NCI-H510A (cell line): ENCODE results near the gene MED31.
"Not testable (repeated sequence)": the region's sequence is repeated elsewhere in the genome, so short reads cannot be mapped to it uniquely, and the experiment has no call there.

Source experiments
- DNase-seq: peaks from one replicate; lab custom pipeline; 2025; lab: John Stamatoyannopoulos, UW

The MED31 gene

DNA sequence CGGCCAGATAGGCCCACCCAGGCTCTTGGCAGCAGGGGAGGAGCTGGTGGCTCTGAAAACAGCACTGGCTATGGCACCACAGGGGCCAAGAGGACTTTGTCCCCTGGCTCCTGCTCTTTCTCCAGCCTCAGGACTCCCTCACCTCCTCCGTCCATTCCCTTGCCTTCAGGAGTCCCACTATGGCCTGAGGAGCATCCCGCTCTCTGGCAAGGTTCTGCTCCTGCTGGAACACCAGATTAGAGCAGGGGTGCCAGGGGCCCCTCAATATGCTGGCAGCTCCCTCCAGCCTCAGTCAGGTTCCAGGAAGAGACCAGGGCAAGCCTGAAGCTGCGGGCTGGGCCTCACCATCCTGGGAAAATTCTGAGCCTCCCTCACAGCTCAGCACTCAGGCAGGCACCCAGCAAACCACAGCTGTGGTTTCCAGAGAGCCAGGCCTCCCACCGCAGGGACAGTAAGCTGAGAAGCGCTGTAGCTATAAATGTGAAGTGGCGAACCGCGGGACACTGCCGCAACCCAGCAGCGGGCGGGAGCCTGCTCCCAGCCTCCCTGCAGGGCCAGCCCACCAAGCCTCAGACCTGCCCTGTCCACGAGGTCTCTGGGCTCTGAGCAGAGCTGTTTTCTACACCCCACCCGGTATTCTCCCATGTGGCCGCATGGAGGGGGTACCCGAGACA is 25.9 kb upstream of the MED31 start:
- no peak for DNase-seq

DNA sequence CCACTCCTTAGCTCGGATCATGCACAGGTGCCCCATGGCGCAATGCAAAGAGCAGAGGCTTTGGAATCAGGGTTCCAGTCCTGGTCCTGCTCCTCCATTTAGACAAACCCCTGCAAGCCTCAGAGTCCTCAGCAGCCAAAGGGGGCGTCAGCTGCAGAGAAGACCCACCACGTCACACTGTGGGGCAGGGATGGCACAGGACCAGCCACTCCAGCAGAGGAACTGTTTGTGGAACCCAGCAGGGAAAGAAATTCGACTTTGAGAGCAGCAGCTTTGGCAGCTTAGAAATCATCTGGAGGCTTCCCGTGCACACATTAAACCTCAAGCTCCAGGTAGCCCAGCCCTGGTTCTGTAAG is 25.4 kb upstream of the MED31 start:
- no peak for DNase-seq

DNA sequence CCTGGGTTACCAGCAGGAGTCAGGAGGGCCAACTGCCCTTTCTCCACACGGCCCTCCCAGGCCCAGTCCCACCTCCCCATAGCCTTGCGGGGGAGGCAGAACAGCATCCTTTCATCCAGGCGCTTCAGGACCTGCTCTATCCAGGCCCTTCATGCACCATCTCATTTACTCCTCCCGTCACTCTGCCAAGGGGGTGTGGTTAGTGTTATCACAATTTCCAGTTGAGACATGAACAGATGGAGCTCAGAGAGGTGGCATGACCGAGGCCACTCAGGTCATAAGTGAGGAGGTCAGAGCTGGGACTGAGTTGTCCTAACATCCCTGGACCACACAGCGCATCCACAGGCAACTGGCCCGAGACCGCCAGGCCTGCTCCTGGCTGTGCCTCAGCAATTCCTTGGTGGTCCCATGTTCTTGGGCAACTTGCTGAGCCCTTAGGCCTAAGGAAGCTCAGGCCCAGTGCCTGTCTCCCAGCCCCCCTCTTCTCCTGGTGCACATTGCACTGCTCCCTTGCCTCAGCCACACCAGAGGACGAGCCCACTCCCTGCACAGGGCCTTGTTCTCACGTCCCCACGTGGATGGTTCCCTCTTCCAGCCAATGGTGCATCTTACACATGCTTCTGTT is 23.9 kb upstream of the MED31 start:
- no peak for DNase-seq

DNA sequence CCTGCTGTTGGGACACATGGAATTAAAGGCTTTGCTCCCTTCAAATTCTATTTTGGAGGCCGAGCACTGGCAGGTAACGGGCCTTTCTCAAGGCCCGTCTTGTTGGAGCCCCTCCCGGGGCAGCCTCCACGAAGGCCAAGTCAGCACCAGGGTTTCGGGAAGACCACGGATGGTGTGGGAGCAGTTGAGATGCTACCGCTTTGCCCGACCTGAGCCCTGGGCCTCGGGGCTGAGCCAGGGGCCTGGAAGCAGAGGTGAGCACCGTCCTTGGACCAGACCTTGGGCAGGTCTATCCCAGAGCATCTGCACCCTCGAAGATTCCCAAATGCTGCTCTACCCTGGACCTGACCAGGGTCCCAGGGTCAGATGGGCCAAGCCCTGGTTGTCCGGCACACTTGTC is 23.2 kb upstream of the MED31 start:
- no peak for DNase-seq

DNA sequence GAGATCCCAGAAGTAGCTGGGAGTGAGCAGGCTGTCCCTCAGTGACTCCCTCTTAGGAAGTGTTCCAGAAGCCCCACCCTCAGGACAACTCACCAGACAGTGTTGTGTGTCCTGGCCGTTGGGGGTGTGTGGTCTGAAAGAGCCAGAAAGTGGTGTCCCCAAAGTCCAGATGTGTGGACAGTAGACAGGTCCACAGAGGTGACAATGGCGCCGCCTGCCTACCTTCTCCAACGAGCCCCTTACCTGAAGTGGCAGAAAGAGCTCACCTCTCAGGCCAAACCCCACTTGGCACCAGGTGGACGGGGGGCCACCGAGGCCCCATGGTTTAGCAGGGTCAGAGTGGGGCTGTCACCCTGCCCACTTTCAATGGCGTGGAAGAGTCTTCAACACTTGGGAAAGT is 20.0 kb upstream of the MED31 start:
- no peak for DNase-seq

DNA sequence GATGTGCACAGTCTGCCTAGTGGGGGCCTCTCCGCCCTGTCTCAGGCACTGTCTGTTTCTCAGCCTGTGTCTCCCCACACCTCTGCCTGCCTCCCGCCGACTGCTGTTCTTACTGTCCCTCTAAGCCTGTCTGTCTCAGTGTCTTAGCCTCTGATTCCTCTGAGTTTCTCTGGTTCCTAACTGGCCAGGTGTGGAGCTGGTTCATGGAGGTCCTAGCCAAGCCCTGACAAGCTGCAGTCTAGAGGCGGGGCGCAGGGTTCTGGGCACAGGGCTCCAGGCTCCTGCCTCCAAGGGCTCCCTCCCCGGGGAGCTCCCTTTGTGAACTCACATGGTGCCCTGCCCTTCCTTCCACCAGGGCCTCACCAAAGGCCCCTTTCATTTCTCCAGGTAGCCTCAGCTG is 19.6 kb upstream of the MED31 start:
- DNase-seq, result no peak

DNA sequence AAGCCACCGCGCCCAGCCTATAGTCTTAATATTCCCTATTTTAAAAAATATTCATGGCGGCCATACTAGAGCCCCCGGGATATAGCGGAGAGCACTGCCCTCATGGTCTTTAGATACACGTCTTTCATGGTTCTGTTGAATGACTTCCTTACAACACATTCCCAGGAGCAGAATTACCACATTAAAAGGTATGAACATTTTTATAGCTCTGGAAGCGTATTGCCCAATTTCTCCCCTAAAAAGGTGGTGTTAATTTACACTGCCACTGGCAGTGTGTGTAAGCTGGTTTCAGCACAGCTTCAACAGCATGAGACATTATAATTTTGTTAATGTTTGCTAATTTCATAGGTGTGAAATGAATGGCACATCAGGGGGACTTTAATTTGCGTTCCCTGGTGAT is 19.2 kb upstream of the MED31 start:
- no peak for DNase-seq

DNA sequence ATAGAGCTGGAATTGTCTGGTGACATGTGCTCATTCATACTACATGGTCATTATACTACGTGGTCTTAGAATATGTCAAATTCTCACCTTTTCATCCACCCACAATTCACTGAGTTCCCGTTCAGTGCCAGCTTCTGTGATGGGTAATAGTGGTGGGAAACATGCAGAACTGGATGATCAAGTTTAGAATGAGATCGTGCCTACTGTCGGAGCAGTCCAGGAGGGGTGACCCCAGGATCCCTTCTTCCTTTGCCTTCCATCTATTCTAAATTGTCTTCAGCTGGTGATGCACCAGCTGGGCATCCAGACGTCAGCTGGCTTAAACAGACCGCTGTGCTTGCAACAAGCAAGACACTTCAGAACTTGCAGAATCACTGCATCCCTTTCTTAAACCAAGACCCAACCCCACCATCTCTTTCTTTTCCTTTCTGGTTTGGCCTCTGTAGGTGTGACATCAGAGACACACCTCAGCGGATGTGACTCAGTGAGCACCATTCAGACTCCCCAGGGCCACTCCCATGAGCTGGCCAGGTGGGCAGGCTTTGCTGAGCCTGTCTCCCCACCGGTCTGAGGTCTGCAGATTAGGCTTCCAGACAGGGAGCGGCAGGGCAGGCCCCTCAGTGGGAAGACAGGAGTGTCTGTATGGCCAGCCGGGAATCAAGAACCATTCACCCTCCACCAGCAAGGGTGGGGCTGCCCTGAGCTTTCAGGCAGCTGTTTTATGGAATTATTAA is 18.2 kb upstream of the MED31 start:
- DNase-seq, result no peak

DNA sequence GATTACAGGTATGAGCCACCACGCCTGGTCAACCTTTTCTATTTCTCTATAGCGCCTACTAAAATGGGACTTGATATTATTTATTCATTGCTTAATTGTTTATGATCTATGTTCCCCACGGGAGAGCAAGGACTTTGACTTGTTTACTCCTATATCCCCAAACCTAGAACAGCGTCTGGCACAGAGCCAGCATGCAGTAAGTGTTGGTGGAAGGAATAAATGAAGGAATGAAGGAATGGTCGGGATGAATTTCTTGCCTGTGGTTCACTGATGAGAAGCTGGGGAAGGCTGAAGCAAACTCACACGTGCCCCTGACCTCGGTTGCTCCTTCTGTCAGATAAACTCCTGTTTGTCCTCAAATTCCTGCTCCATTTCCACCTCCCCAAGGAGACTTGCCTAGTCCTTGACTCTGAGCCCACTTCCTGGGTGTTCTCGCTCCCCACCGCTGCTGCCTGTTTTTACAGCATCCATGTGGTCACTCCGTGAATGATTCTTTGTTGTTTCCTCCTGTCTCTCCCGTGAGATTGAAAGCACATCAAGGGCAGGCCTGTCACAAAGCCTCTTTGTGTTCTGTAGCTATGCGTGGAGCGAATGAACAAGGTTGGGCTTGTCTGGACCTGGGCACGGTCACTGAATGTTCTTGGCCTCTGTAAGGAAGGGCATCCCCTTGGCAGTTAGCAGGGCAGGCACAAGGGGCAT is 17.5 kb upstream of the MED31 start:
- no peak for DNase-seq

DNA sequence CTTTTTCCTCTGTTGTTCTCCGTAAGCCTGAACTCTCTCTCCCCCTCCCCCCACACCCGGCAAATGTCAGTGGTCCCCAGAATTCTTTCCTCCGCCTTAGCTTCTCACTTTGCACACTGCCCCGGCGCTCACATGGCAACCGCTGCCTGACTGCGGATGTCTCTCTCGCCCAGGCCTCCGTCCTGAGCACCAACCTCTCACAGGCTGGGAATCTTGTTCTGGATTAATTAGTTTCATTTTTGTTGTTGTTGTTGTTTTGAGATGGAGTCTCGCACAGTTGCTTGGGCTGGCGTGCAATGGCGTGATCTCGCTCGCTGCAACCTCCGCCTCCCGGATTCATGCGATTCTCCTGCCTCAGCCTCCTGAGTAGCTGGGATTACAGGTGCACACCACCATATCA is 16.8 kb upstream of the MED31 start:
- no peak for DNase-seq

DNA sequence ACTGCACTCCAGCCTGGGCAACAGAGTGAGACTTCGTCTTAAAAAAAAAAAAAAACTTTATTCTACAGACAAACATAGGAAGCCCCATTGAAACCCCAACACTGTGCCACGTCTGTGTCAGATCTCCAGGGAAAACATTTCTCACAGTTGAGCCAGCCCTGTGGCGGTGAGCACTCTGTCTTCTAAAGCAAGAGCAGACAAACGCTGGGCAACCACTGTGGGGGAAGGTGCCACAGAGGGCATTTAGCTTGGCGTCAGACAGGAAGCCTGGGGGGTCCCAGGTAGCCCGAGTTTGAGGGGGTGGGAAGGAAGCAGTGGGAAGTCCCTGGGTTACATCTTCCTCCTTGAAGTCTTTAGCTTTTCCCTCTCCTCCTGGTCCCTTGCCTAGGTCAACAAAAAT is 16.1 kb upstream of the MED31 start:
- DNase-seq, result no peak

DNA sequence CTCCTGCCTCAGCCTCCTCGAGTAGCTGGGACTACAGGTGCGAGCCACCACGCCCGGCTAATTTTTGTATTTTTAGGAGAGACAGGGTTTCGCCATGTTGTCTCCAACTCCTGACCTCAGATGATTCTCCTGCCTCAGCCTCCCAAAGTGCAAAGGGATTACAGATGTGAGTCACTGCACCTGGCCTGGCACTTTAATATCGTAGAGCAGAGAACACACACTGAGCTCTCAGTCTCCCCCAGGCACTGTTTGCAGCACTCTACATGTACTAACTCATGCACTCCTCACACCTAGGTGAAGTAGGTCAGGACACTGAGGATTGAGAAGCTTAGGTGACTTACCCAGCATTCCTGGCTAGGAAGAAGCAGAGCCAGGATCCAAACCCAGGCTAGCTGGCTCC is 15.2 kb upstream of the MED31 start:
- DNase-seq, result no peak

DNA sequence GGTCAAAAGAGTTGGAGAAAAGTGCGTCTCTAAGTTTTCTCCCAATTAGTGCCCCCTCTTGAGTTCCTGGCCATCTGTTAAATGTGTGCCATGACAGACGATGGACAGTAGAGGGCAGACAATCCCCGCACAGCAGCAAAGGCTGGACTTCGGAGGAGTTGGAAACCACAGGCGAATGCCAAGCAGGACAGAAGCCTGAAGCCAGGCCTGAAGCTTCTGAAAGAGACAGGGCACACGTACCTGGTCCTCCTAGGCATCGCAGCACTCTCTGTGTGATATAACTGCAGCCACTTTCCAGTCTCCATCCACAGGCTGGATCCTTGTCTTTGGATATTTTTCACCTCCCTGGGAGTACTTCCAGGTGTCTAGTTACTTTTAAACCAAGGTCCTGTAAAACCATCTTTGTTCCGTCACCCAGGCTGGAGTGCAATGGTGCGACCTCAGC is 14.7 kb upstream of the MED31 start:
- no peak for DNase-seq

DNA sequence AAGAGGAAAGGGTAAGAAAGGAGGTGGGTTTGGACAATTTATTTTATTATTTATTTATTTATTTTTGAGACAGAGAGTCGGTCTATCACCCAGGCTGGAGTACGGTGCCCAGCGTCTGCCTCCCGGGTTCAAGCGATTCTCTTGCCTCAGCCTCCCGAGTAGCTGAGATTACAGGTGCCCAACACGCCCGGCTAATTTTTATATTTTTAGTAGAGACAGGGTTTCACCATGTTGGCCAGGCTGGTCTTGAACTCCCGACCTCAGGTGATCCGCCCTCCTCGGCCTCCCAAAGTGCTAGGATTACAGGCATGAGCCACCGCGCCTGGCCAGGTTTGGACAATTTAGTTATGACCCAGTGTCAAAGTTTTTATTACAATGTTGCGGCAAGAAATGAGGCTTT is 11.8 kb upstream of the MED31 start:
- not testable (repeated sequence) for DNase-seq

DNA sequence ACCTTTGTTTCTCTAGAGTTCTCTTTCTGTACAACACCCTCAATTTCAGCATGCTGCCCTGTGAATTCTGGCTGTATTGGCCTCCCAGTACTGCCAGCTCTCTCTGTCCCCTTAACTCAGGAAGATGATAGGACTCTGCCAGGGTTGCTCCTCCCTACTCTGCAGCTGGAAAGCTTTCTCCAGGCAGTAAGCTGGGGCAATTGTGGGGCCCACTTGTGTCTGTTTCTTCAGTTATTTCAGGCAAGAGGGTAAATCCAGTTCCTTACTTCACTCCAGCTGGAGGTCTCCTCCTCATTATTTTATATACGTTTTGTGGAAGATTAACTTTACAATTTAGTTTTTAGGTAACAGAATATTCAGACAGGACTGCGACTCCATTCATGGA is 10.1 kb upstream of the MED31 start:
- no peak for DNase-seq

DNA sequence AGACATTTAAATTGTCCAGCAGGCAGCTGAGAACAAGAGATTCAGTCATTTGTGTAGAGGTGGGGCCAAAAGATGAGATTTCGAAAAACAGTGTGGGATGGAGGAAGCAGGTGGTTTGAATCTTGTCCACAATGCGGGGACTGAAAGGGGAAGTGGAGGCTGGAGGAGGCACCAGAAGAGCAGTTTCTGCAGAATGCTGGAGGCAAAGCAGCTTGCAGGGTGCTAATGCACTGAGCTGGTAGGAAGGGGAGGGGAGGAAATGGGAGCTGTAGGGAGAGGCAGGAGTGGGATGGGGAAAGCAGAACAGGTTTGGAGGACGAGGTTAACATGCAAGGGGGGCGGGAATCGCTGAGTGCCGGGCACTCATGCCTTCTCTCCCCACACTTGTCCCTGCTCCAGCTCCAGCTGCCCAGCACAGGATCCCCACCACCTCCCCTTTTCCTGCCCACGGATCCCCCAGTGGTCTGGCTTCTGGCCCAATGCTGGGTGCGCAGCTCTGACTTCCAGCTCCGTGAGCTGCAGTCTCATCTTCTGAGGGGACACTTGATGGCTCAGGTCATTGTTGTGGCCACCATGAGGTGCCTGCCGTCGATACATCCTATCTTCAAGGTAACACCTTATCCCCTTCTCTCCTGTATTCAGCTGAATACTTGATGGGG is 9.5 kb upstream of the MED31 start:
- no peak for DNase-seq

DNA sequence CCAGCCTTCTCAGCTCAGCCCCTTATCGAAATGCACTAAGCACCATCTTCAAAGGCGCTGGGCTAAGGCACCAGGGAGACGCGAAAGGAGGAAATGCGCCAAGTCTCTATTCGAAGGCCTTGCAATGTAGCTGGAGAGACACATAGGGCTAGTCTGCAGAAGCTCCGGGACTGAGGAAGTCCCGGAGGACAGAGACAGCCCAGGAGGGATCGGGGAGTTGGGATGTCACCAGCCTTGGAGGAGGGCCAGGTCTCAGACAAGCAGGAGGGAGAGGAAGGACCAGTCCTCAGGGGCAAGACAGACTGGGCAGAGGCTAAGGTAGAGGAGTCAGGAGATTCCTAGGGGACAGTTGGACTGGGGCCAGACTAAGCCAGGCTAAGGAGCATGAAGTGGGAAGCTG is 8.7 kb upstream of the MED31 start:
- no peak for DNase-seq

DNA sequence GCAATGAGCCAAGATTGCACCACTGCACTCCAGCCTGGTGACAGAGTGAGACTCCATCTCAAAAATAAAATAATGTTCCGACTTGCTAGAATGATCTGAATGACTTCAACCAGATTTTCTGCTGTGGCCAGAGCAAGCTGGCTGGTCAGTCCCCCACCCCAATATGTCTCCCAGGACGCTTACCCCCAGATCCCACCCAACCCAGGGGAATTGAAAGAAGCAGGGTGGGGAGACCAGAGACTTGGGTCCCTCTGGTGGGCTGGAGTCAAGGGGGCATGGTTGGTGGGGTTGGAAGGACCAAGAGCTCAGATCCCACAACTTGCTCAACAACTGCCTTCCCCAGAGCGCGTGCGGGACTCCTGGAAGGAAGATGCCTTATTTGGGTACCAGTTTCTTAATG is 7.0 kb upstream of the MED31 start:
- not testable (repeated sequence) for DNase-seq

DNA sequence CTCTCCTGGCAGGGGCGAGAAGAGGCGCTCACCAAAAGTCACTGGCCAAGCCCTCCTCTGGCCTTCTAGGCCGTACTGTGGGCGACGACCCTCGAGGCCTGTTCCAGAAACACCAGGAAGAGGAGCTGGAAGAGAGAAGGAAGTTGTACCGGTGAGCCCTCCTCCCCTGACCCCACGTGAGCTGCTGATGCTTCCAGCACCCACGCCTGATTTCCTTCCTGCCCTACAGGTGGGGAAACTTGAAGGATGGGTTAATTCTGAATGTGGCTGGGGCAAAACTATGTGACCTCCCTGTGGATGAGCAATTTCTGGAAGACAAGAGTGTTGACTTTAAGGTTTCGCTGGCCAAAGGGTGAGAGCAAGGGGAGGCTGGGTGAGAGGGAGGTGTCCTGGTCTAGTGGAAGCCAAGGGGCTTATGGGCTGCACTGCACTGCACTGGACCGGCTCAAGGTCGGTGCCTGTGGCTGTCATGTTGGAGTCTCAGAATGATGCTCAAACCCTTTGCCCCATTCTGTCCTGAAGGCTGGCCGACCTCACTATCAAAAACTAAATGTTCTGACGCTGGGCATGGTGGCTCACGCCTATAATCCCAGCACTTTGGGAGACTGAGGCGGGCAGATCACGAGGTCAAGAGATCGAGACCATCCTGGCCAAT is 6.4 kb upstream of the MED31 start:
- no peak for DNase-seq

DNA sequence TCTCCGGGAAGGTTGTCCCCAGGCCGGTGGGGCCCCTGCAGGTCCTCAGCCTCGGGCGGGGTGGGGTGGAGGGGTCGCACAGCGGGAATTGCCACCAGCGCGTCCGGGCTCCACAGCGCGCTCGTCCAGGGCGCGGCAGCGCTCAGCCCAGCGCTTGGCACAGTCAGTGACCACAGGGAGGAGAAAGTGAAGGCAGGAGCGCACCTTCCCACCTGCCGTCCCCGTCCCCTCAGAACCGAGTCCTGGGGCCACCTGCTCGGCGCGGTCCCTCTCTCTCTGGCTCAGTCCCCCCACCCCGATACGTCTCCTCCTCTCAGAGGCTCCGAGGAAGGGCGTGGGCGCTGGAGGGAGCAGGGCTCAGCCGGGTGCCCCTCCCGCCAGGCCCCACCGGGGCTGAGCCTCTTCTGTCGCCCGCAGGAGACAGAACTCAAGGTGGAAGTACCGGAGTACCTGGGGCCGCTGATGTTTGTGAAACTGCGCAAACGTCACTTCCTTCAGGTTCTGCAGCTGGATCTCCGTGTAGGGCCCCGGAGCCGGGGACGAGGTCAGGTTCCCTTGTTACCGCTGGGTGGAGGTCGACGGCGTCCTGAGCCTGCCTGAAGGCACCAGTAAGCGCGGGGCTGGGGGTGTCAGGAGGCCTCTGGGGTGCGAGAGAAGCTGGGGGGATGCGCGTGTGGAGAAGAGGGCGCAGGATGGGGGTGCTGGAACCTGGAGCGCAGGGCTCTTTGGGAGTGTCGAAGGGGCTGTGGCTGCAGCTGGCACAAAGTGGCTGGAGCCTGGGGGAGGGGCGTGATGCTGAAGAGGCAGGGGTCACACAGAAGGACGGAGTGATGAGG is 5.6 kb upstream of the MED31 start:
- not testable (repeated sequence) for DNase-seq
